CD14-positive monocyte (primary cell): Measurements from ENCODE around the gene FARP1. TPM values are rescaled to one million over a fixed set of nuclear protein-coding genes. Genes with fewer than 3 reads are reported as not detected.

Source experiments
- DNase-seq, 3 donors: peaks; one replicate each; pipeline ENCODE4 v3.0.0-alpha.2; 2011 to 2022
- H2AFZ ChIP-seq: 2 replicates; pipeline ENCODE4 v1.6.0; 2012; ENCODE audit warnings: mild to moderate bottlenecking, low read depth, low read length, inconsistent platforms; ENCODE audit not compliant: insufficient read depth, poor library complexity, severe bottlenecking
- H3K27ac ChIP-seq, 2 donors: 1 replicate in 1 of 2; 2 replicates in 1 of 2; pipeline ENCODE4 v1.5.1; 2012 to 2013; ENCODE audit warnings: low read length in 2 of 2, control low read depth in 1 of 2, inconsistent platforms in 1 of 2, low read depth in 1 of 2, mild to moderate bottlenecking in 1 of 2
- H3K27me3 ChIP-seq, 2 donors: one replicate each; pipeline versions ENCODE4 v1.6.0 to v1.6.1; 2011 to 2013; ENCODE audit warnings: low read length in 2 of 2; ENCODE audit not compliant: control insufficient read depth in 2 of 2, insufficient read depth in 2 of 2
- H3K36me3 ChIP-seq, 2 donors: replicated peaks in 1 of 2; 1 replicate in 1 of 2; 2 replicates in 1 of 2; pipeline versions ENCODE4 v1.5.1 to v1.6.1; 2012 to 2013; ENCODE audit warnings: low read length in 2 of 2, control low read depth in 1 of 2, inconsistent platforms in 1 of 2, mild to moderate bottlenecking in 1 of 2; ENCODE audit not compliant: insufficient read depth in 2 of 2, control insufficient read depth in 1 of 2
- H3K4me1 ChIP-seq, 2 donors: 1 replicate in 1 of 2; 2 replicates in 1 of 2; pipeline versions ENCODE4 v1.5.1 to v1.6.1; 2012 to 2013; ENCODE audit warnings: low read length in 2 of 2, control low read depth in 1 of 2, inconsistent platforms in 1 of 2, mild to moderate bottlenecking in 1 of 2, moderate library complexity in 1 of 2; ENCODE audit not compliant: insufficient read depth in 2 of 2, control insufficient read depth in 1 of 2
- H3K4me2 ChIP-seq: replicated peaks from 2 replicates; pipeline ENCODE3; 2012; ENCODE audit warnings: low read length, moderate library complexity, mild to moderate bottlenecking; ENCODE audit not compliant: poor library complexity, severe bottlenecking; ENCODE audit errors: extremely low read depth
- H3K4me3 ChIP-seq, 3 experiments: fragments of 200-600 bp in 1 of 3; sonication (generic) in 1 of 3; replicated peaks in 1 of 3; 1 replicate in 2 of 3; 2 replicates in 1 of 3; pipeline ENCODE4 v1.5.1; 2011 to 2013; ENCODE audit warnings: low read length in 3 of 3, mild to moderate bottlenecking in 3 of 3, control low read depth in 2 of 3, low read depth in 2 of 3, inconsistent platforms in 1 of 3, moderate library complexity in 1 of 3
- H3K79me2 ChIP-seq: 2 replicates; pipeline ENCODE4 v1.6.0; 2012; ENCODE audit warnings: mild to moderate bottlenecking, control low read depth, inconsistent platforms, low read length, moderate library complexity; ENCODE audit not compliant: insufficient read depth
- H3K9ac ChIP-seq: 2 replicates; pipeline ENCODE4 v1.6.0; 2017; ENCODE audit warnings: low read length, mild to moderate bottlenecking; ENCODE audit not compliant: insufficient read depth, poor library complexity, severe bottlenecking
- H3K9me3 ChIP-seq, 2 donors: replicated peaks in 1 of 2; 1 replicate in 1 of 2; 2 replicates in 1 of 2; pipeline versions ENCODE4 v1.5.1 to v1.6.1; 2012 to 2013; ENCODE audit warnings: low read length in 2 of 2, control low read depth in 1 of 2; ENCODE audit not compliant: control insufficient read depth in 1 of 2, insufficient read depth in 1 of 2
- H4K20me1 ChIP-seq: 2 replicates; pipeline ENCODE4 v1.6.0; 2012; ENCODE audit warnings: mild to moderate bottlenecking, low read length, control low read depth, moderate library complexity; ENCODE audit not compliant: insufficient read depth
- H3K27ac Mint-ChIP-seq, 7 donors: one replicate each; pipeline ENCODE4 v1.8.0; 2020; ENCODE audit warnings: mild to moderate bottlenecking in 7 of 7, mixed read lengths in 7 of 7, moderate library complexity in 6 of 7, inconsistent platforms in 2 of 7
- H3K27me3 Mint-ChIP-seq, 3 donors: one replicate each; pipeline ENCODE4 v1.8.0; 2021 to 2022; ENCODE audit warnings: low read depth in 3 of 3, mild to moderate bottlenecking in 3 of 3, mixed read lengths in 3 of 3, moderate library complexity in 3 of 3, inconsistent platforms in 1 of 3
- H3K36me3 Mint-ChIP-seq, 2 donors: one replicate each; pipeline ENCODE4 v1.8.0; 2020; ENCODE audit warnings: mixed read lengths in 2 of 2, inconsistent platforms in 1 of 2, mild to moderate bottlenecking in 1 of 2
- H3K4me1 Mint-ChIP-seq: one replicate; pipeline ENCODE4 v1.8.0; 2020; ENCODE audit warnings: mild to moderate bottlenecking, mixed read lengths
- H3K4me3 Mint-ChIP-seq, 2 donors: one replicate each; pipeline ENCODE4 v1.8.0; 2020; ENCODE audit warnings: mild to moderate bottlenecking in 2 of 2, mixed read lengths in 2 of 2, moderate library complexity in 1 of 2
- H3K9me3 Mint-ChIP-seq, 7 donors: one replicate each; pipeline ENCODE4 v1.8.0; 2020 to 2022; ENCODE audit warnings: mixed read lengths in 7 of 7, mild to moderate bottlenecking in 6 of 7, moderate library complexity in 6 of 7, inconsistent platforms in 2 of 7
- CTCF ChIP-seq: fragments of 200-600 bp; IDR thresholded peaks from one replicate; pipeline ENCODE4 v1.8.0; 2022; ENCODE audit warnings: antibody characterized with exemption, mild to moderate bottlenecking
- WGBS: methylation state at CpG from one replicate; pipeline ENCODE4 v1.1.5; 2013; ENCODE audit warnings: missing lambda C conversion rate; ENCODE audit not compliant: insufficient coverage; 5-methylcytosine and 5-hydroxymethylcytosine counted together
- intact Hi-C, 2 donors: fragments of 100-400 bp; cut with micrococcal nuclease; formaldehyde crosslinking; loops; one replicate each; pipeline versions ENCODE4 v1.15.0 to v1.15.1; 2023
- polyA plus RNA-seq, 3 donors: library from polyadenylated mRNA; depleted of rRNA in 1 of 3; unstranded in 2 of 3; stranded (reverse) in 1 of 3; fragments of 300-500 nt in 2 of 3; fragments of >200 nt in 1 of 3; fragmentation: Illumina TruSeq in 2 of 3; gene quantifications; 1 replicate in 2 of 3; 2 replicates in 1 of 3; pipeline ENCODE4 v1.2.3, GENCODE V29; 2012 to 2021

FARP1 gene
- polyA plus RNA-seq, 3 donors, result 0.01 to 0.16 (median 0.12) TPM

GRCh38 chr13:98275681-98276171 is 132.8 kb downstream of the FARP1 start:
- no peak overlapping the region for H3K4me3 Mint-ChIP-seq

GRCh38 chr13:98276486-98276885 is 133.6 kb downstream of the FARP1 start:
- H3K9ac ChIP-seq, result no peak overlapping the region
- H3K36me3 ChIP-seq, result no peaks in the 10 kb centered on the region
- H3K9me3 Mint-ChIP-seq, result peaks cover 0 to 8% (median 2%) of the 10 kb centered on the region in 7 donors
- no CpG with 5 or more reads among the region's 3 CpGs for WGBS
- no peaks in the 10 kb centered on the region for H4K20me1 ChIP-seq
- H3K4me2 ChIP-seq, result no peak overlapping the region
- no peaks in the 10 kb centered on the region for H3K4me1 ChIP-seq
- no peaks in the 10 kb centered on the region for H3K79me2 ChIP-seq
- no peak overlapping the region for H3K4me3 Mint-ChIP-seq
- TF ChIP-seq CTCF, result no peak
- H3K36me3 Mint-ChIP-seq, result no peaks in the 10 kb centered on the region
- H3K27ac Mint-ChIP-seq, result no peak overlapping the region
- DNase-seq, result no peak
- no peak overlapping the region for H3K4me3 ChIP-seq
- H3K4me1 Mint-ChIP-seq, result peaks cover 3% of the 10 kb centered on the region
- peaks cover 0 to 4% (median 3%) of the 10 kb centered on the region in 3 donors for H3K27me3 Mint-ChIP-seq
- no peaks in the 10 kb centered on the region for H3K9me3 ChIP-seq
- no peaks in the 10 kb centered on the region for H3K27me3 ChIP-seq
- H2AFZ ChIP-seq, result no peak overlapping the region
- intact Hi-C loops, result no loop called here
- no peak overlapping the region for H3K27ac ChIP-seq

More at GRCh38 chr13:98275681-98276171, 132.8 kb downstream of the FARP1 start:
- Histone ChIP-seq H3K36me3 (no peaks in the 10 kb centered on the region), H3K9me3 (no peaks in the 10 kb centered on the region), H3K27ac (no peak overlapping the region), H3K4me3 (no peak overlapping the region), H3K9ac (no peak overlapping the region), H3K27me3 (no peaks in the 10 kb centered on the region), H3K4me2 (no peak overlapping the region), H4K20me1 (no peaks in the 10 kb centered on the region), H2AFZ (no peak overlapping the region), H3K79me2 (no peaks in the 10 kb centered on the region), H3K4me1 (no peaks in the 10 kb centered on the region)
- intact Hi-C loops, result no loop called here
- H3K27ac Mint-ChIP-seq, result no peak overlapping the region
- H3K9me3 Mint-ChIP-seq, result peaks cover 0 to 8% (median 2%) of the 10 kb centered on the region in 7 donors
- peaks cover 3% of the 10 kb centered on the region for H3K4me1 Mint-ChIP-seq
- H3K27me3 Mint-ChIP-seq, result peaks cover 0 to 4% (median 3%) of the 10 kb centered on the region in 3 donors
- DNase-seq, result no peak
- H3K36me3 Mint-ChIP-seq, result no peaks in the 10 kb centered on the region
- no peak for TF ChIP-seq CTCF
- no CpG with 5 or more reads among the region's 2 CpGs for WGBS
